Testis (tissue), 3 donors: ENCODE data around the gene CHRM1. TPM values are rescaled to one million over a fixed set of nuclear protein-coding genes. Genes with fewer than 3 reads are reported as not detected.

Source experiments
- DNase-seq: peaks from one replicate; pipeline ENCODE4 v3.0.0-alpha.2; 2019
- H3K27ac ChIP-seq, 2 donors: fragments of 200-600 bp; sonication (generic); one replicate each; pipeline ENCODE4 v1.5.1; 2019
- H3K27me3 ChIP-seq: fragments of 200-600 bp; sonication (generic); one replicate; pipeline ENCODE4 v1.5.1; 2019
- H3K36me3 ChIP-seq: fragments of 200-600 bp; sonication (generic); one replicate; pipeline ENCODE4 v1.5.1; 2017; ENCODE audit warnings: low read depth; ENCODE audit errors: missing control alignments
- H3K4me1 ChIP-seq: fragments of 200-600 bp; sonication (generic); one replicate; pipeline ENCODE4 v1.5.1; 2019
- H3K4me3 ChIP-seq, 2 donors: fragments of 200-600 bp; sonication (generic); one replicate each; pipeline ENCODE4 v1.5.1; 2017 to 2019
- H3K9me3 ChIP-seq: fragments of 200-600 bp; sonication (generic); one replicate; pipeline ENCODE4 v1.5.1; 2017
- POLR2A ChIP-seq: fragments of 450-650 bp; IDR thresholded peaks from one replicate; pipeline ENCODE4 v1.6.1; 2017; ENCODE audit warnings: antibody characterized with exemption, mild to moderate bottlenecking, moderate library complexity
- WGBS, 2 donors: methylation state at CpG; one replicate each; pipeline ENCODE4 v1.1.5; 2018; 5-methylcytosine and 5-hydroxymethylcytosine counted together
- intact Hi-C: fragments of 100-400 bp; cut with DNase I; formaldehyde crosslinking; loops from one replicate; pipeline ENCODE4 v1.15.1; 2023; ENCODE audit warnings: low total_unique reads
- polyA plus RNA-seq: library from polyadenylated mRNA; stranded (reverse); fragments of 350-450 nt; fragmentation: Illumina TruSeq; extraction: RNeasy Lipid Tissue Mini Kit (QIAGEN cat#74804); gene quantifications from one replicate; pipeline ENCODE4 v1.2.3, GENCODE V29; 2014; ENCODE audit warnings: low read depth, low replicate concordance; ENCODE audit not compliant: insufficient read depth
- total RNA-seq, 2 donors: library from RNA; depleted of rRNA; stranded (reverse); fragments of >200 nt; gene quantifications; one replicate each; pipeline ENCODE4 v1.2.3, GENCODE V29; 2016
- TF ChIP-seq, protein P1 (sequence below), 3 experiments: fragments of 450-650 bp in 2 of 3; fragments of 200-600 bp in 1 of 3; sonication (generic) in 1 of 3; IDR thresholded peaks; one replicate each; pipeline ENCODE4 v1.5.1; 2016 to 2019; ENCODE audit warnings: antibody characterized with exemption in 3 of 3, mild to moderate bottlenecking in 2 of 3, moderate library complexity in 1 of 3

CHRM1 gene
- total and polyA plus RNA-seq, 3 donors from 2014 or later: 0.06 to 0.45 (median 0.39) TPM

DNA sequence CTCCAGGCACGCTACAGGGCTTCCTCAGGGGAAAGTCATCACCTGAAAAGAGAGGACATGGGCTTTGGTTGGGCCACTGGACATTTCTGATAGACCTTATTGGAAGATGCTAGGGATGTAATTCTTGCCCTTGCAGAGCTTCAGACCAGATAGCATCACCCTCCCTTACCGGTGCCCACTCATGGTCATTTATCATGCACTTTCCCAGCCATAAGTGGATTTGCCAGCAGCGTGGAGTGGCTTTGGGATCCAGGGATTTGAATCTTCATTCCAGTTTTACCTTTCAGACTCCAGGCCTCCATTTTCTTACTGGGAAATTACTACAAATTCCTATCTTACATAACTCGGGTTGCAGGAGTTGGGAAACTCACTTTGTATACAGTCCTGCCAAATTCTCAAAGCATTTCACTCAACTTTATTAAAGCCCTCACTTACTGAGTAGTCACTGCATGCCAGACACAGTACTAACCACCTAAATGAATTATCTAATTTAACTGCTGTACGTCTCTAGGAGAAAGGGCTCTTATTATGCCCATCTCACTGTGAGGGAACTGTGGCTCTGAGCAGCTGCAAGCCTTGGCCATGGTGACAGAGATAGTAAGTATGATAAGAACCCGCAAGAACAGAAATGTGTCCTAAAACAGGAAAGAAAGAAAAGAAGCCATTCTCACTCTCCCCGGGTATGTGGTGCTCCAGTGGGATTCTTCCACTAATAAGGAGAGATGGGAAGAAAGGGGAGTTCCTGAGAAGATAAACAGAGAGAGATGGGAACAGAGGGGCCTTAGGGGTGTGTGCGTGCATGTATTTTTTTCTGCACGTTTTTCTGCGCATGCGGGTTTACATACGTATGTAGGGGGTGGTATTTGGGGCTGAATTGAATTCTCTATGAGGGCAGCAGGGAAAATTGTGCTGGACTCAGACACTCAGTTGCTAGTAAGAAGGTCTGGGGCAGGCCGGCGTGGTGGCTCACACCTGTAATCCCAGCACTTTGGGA lies 9.7 kb downstream of the CHRM1 start:
- no peak overlapping the region for H3K4me3 ChIP-seq
- intact Hi-C loops: no loop called here
- H3K4me1 ChIP-seq: no peaks in the 10 kb centered on the region
- H3K27ac ChIP-seq: no peak overlapping the region
- no peaks in the 10 kb centered on the region for H3K9me3 ChIP-seq
- 87 to 89% methylated on average over 14 of the region's 14 CpGs for WGBS, 2 donors
- no peak for DNase-seq
- TF ChIP-seq, protein P1, sequence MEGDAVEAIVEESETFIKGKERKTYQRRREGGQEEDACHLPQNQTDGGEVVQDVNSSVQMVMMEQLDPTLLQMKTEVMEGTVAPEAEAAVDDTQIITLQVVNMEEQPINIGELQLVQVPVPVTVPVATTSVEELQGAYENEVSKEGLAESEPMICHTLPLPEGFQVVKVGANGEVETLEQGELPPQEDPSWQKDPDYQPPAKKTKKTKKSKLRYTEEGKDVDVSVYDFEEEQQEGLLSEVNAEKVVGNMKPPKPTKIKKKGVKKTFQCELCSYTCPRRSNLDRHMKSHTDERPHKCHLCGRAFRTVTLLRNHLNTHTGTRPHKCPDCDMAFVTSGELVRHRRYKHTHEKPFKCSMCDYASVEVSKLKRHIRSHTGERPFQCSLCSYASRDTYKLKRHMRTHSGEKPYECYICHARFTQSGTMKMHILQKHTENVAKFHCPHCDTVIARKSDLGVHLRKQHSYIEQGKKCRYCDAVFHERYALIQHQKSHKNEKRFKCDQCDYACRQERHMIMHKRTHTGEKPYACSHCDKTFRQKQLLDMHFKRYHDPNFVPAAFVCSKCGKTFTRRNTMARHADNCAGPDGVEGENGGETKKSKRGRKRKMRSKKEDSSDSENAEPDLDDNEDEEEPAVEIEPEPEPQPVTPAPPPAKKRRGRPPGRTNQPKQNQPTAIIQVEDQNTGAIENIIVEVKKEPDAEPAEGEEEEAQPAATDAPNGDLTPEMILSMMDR (IDR thresholded peaks at IDR 0.05): no peak
- TF ChIP-seq POLR2A: no peak
- H3K27me3 ChIP-seq: no peaks in the 10 kb centered on the region
- H3K36me3 ChIP-seq: no peaks in the 10 kb centered on the region

DNA sequence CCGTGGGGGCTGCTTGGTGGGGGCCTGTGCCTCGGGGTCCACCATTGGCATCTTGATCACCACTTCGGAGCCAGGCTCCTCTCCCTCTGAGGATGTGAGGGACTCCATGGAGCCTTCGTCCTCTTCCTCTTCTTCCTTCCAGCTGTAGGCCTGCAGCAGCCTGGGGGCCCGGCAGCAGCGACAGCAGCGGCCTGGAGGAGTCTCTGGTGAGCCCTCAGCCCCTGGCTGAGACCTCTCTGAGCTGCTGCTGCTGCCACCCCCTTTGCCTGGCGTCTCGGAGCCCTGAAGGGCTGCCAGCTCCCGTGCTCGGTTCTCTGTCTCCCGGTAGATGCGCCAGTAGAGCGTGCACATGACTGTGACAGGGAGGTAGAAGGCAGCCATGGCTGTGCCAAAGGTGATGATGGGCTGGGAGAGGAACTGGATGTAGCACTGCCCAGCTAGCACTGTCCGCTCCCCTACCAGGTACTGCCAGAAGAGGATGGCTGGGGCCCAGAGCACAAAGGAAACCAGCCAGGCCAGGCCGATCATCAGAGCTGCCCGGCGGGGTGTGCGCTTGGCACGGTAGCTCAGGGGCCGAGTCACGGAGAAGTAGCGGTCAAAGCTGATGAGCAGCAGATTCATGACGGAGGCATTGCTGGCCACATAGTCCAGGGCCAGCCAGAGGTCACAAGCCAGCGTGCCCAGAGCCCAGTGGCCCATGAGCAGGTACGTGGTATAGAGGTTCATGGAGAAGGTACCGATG lies 10.9 kb downstream of the CHRM1 start:
- no peaks in the 10 kb centered on the region for H3K27me3 ChIP-seq
- peaks cover 6% of the 10 kb centered on the region for H3K4me1 ChIP-seq
- WGBS, 2 donors: 94 to 95% methylated on average over 22 to 25 of the region's 27 CpGs
- no peaks in the 10 kb centered on the region for H3K9me3 ChIP-seq
- no peak overlapping the region for H3K27ac ChIP-seq
- no peak for DNase-seq
- intact Hi-C loops: no loop called here
- no peaks in the 10 kb centered on the region for H3K36me3 ChIP-seq
- no peak overlapping the region for H3K4me3 ChIP-seq
- no peak for TF ChIP-seq POLR2A
- TF ChIP-seq, protein P1 (IDR thresholded peaks at IDR 0.05): no peak

GRCh38 chr11:62909107-62909894 lies 11.9 kb downstream of the CHRM1 start:
- Histone ChIP-seq H3K9me3 (no peaks in the 10 kb centered on the region), H3K4me3 (no peak overlapping the region), H3K27ac (no peak overlapping the region), H3K27me3 (no peaks in the 10 kb centered on the region), H3K36me3 (no peaks in the 10 kb centered on the region), H3K4me1 (peaks cover 8% of the 10 kb centered on the region)
- TF ChIP-seq, protein P1 (IDR thresholded peaks at IDR 0.05): peak; percentile 32 to 40 (median 36)
- TF ChIP-seq POLR2A: no peak
- intact Hi-C loops: loop anchor here (2.0 kb wide), 1 partner anchor 116 kb away; no protein-coding TSS in a partner anchor
- 76 to 79% methylated on average over 18 to 24 of the region's 24 CpGs for WGBS, 2 donors
- DNase-seq: peak; percentile 45

- no peaks in the 10 kb centered on the region for H3K9me3 ChIP-seq
- intact Hi-C loops: loop anchor here (2.0 kb wide), 1 partner anchor 116 kb away; no protein-coding TSS in a partner anchor
- no peak for TF ChIP-seq POLR2A
- TF ChIP-seq, protein P1 (IDR thresholded peaks at IDR 0.05): no peak
- H3K4me1 ChIP-seq: peaks cover 8% of the 10 kb centered on the region
- WGBS, 2 donors: 62 to 73% methylated on average over 2 to 9 of the region's 9 CpGs
- DNase-seq: no peak
- no peak overlapping the region for H3K4me3 ChIP-seq
- H3K27me3 ChIP-seq: no peaks in the 10 kb centered on the region
- H3K36me3 ChIP-seq: no peaks in the 10 kb centered on the region
- no peak overlapping the region for H3K27ac ChIP-seq
Observed at GRCh38 chr11:62908468-62909072, 12.6 kb downstream of the CHRM1 start.
